Naive thymus-derived CD4-positive, alpha-beta T cell (primary cell): Measurements from ENCODE around the gene NTRK3. TPM values are rescaled to one million over a fixed set of nuclear protein-coding genes. Genes with fewer than 3 reads are reported as not detected.

Experiments used
- ATAC-seq: fragments of 150-1000 bp; cut with Tn5 transposase; 2 replicates; pipeline ENCODE4 v1.10.0; 2021; ENCODE audit warnings: mild to moderate bottlenecking, moderate library complexity
- CTCF ChIA-PET: fragments of 350-600 bp; sonication (Branson Sonifier 250); formaldehyde crosslinking; loops from one replicate; lab custom pipeline; 2021; ENCODE audit warnings: antibody characterized with exemption; lab: Charles Lee
- POLR2A ChIA-PET: fragments of 350-600 bp; sonication (Branson Sonifier 250); formaldehyde crosslinking; loops from one replicate; lab custom pipeline; 2021; ENCODE audit warnings: antibody characterized with exemption, inconsistent platforms; lab: Charles Lee
- DNase-seq, 9 donors: peaks; one replicate each; pipeline versions ENCODE4 v3.0.0 to v3.0.0-alpha.2; 2020 to 2022; ENCODE audit warnings: mixed read lengths in 1 of 9
- H3K27ac ChIP-seq: one replicate; pipeline ENCODE4 v1.7.0; 2013; ENCODE audit warnings: mild to moderate bottlenecking, low read depth, low read length, moderate library complexity
- H3K27me3 ChIP-seq, 2 donors: one replicate each; pipeline ENCODE4 v1.7.0; 2013; ENCODE audit warnings: low read length in 2 of 2, mild to moderate bottlenecking in 2 of 2, moderate library complexity in 2 of 2; ENCODE audit not compliant: control insufficient read depth in 2 of 2, insufficient read depth in 2 of 2
- H3K36me3 ChIP-seq, 3 experiments: 1 replicate in 2 of 3; 2 replicates in 1 of 3; pipeline ENCODE4 v1.7.0; 2013; ENCODE audit warnings: low read length in 3 of 3, mild to moderate bottlenecking in 3 of 3, moderate library complexity in 1 of 3; ENCODE audit not compliant: insufficient read depth in 3 of 3, control insufficient read depth in 2 of 3
- H3K4me1 ChIP-seq, 2 donors: one replicate each; pipeline ENCODE4 v1.7.0; 2013; ENCODE audit warnings: low read length in 2 of 2, mild to moderate bottlenecking in 2 of 2, moderate library complexity in 1 of 2; ENCODE audit not compliant: control insufficient read depth in 2 of 2, insufficient read depth in 2 of 2
- H3K4me3 ChIP-seq: 2 replicates; pipeline ENCODE4 v1.7.0; 2013; ENCODE audit warnings: mild to moderate bottlenecking, low read length
- H3K9me3 ChIP-seq, 3 experiments: 1 replicate in 2 of 3; 2 replicates in 1 of 3; pipeline ENCODE4 v1.7.0; 2013; ENCODE audit warnings: low read length in 3 of 3; ENCODE audit not compliant: control insufficient read depth in 2 of 3
- H3K27ac Mint-ChIP-seq, 9 donors: one replicate each; pipeline ENCODE4 v1.8.0; 2020 to 2022; ENCODE audit warnings: mixed read lengths in 9 of 9, mild to moderate bottlenecking in 8 of 9, moderate library complexity in 5 of 9, inconsistent platforms in 2 of 9
- H3K27me3 Mint-ChIP-seq, 5 donors: one replicate each; pipeline ENCODE4 v1.8.0; 2021 to 2022; ENCODE audit warnings: mixed read lengths in 5 of 5, mild to moderate bottlenecking in 1 of 5
- H3K36me3 Mint-ChIP-seq, 5 donors: one replicate each; pipeline ENCODE4 v1.8.0; 2020 to 2022; ENCODE audit warnings: mixed read lengths in 5 of 5, mild to moderate bottlenecking in 3 of 5, inconsistent platforms in 1 of 5
- H3K4me1 Mint-ChIP-seq, 7 donors: one replicate each; pipeline ENCODE4 v1.8.0; 2020 to 2022; ENCODE audit warnings: mixed read lengths in 7 of 7, mild to moderate bottlenecking in 3 of 7, inconsistent platforms in 1 of 7
- H3K4me3 Mint-ChIP-seq, 10 donors: one replicate each; pipeline ENCODE4 v1.8.0; 2020 to 2022; ENCODE audit warnings: mild to moderate bottlenecking in 10 of 10, mixed read lengths in 10 of 10, moderate library complexity in 6 of 10, inconsistent platforms in 2 of 10
- H3K9me3 Mint-ChIP-seq, 11 donors: one replicate each; pipeline ENCODE4 v1.8.0; 2020 to 2022; ENCODE audit warnings: mixed read lengths in 11 of 11, mild to moderate bottlenecking in 4 of 11, inconsistent platforms in 1 of 11, moderate library complexity in 1 of 11
- intact Hi-C, 2 donors: fragments of 100-400 bp; cut with micrococcal nuclease; formaldehyde crosslinking; loops; one replicate each; pipeline ENCODE4 v1.15.1; 2023
- polyA plus RNA-seq, 2 donors: library from polyadenylated mRNA; unstranded; fragments of 300-500 nt; fragmentation: Illumina TruSeq; gene quantifications; one replicate each; pipeline ENCODE4 v1.2.3, GENCODE V29; 2021
- total RNA-seq, 6 experiments: library from RNA in 5 of 6; stranded (reverse) in 5 of 6; gene quantifications; 1 replicate in 5 of 6; 2 replicates in 1 of 6; pipeline ENCODE4 v1.2.3 and lab custom pipeline; 2021 to 2026

Gene NTRK3
- under 1 TPM in 2 of 5 experiments, not detected in 3; 0.05 to 0.78 TPM for total RNA-seq
- not detected for polyA plus RNA-seq
- total RNA-seq (lab: John Stamatoyannopoulos, UW), result not detected

DNA sequence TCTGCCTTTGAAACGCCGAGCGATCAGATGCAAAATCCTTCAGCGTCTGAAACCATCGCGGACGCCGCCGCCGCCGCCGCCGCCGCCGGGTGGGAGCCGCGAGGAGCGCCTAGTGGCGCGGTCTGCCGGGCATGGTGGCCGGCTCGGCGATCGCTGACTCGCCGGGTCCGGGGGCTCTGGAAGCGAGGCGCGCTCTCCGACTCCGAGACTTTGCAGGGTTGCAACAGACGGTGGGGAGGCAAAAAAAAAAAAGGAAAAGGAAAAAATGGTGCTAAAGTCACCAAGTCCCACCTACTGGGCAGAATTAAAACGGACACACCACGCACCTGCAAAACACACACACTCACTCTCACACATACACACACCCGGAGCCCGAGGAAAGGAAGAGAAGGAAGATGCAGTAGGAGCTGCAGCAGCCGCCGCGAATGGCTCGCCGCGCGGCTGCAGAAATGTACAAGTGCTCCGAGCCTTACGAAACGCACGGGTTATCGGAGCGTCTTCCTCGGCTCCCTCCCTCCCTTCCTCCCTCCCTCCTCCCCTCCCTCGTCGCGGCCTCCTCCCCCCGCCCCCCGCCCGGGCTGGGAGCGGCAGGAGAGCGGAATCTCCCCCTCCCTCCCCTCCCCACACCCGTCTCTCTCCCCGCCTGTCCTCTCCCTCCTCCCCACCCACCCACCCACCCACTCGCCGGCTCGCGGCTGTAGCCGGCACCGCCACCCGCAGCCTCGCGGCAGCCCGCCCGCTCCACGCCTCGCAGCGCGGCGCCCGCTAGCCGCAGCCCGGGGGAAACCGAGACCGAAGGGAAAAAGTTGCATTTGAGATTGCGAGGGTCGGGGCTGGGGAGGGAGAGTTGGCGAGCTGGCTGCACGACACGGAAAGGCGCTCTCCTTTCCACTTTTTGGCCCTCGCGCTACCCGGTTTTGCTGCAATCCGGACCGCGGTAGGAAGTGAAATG is at the start of gene NTRK3:
TSS of gene NTRK3 (minus strand) at position 461 of the 952 bp plus-strand sequence. CDS start 586 bp downstream, outside the sequence.
- intact Hi-C loops, result no loop called here
- Histone ChIP-seq H3K36me3 (no peaks in the 10 kb centered on the region), H3K4me1 (no peaks in the 10 kb centered on the region), H3K27ac (no peak within 1 kb of the TSS), H3K9me3 (no peaks in the 10 kb centered on the region), H3K4me3 (no peak within 1 kb of the TSS), H3K27me3 (no peaks in the 10 kb centered on the region)
- Mint-ChIP-seq H3K27ac (peak within 1 kb of the TSS in 1 of 9 donors; percentile 43), H3K36me3 (no peaks in the 10 kb centered on the region), H3K4me1 (peaks cover 6 to 26% (median 22%) of the 10 kb centered on the region in 7 donors), H3K9me3 (peaks cover 0 to 1% (median 0%) of the 10 kb centered on the region in 11 donors), H3K27me3 (peaks cover 56 to 73% (median 61%) of the 10 kb centered on the region in 5 donors), H3K4me3 (peak within 1 kb of the TSS; percentile 76 to 90 (median 84))
- ATAC-seq (no peak), DNase-seq (no peak)
- POLR2A ChIA-PET, result no interaction called here
- CTCF ChIA-PET, result no interaction called here

- Histone ChIP-seq H3K4me1 (no peaks in the 10 kb centered on the region), H3K9me3 (no peaks in the 10 kb centered on the region), H3K27ac (no peak overlapping the region), H3K4me3 (no peak overlapping the region), H3K36me3 (no peaks in the 10 kb centered on the region), H3K27me3 (no peaks in the 10 kb centered on the region)
- peaks cover 0 to 21% (median 8%) of the 10 kb centered on the region in 5 donors for H3K27me3 Mint-ChIP-seq
- POLR2A ChIA-PET, result no interaction called here
- H3K9me3 Mint-ChIP-seq, result no peaks in the 10 kb centered on the region
- no peak for ATAC-seq
- CTCF ChIA-PET, result no interaction called here
- H3K4me1 Mint-ChIP-seq, result no peaks in the 10 kb centered on the region
- H3K27ac Mint-ChIP-seq, result no peak overlapping the region
- no peak for DNase-seq
- H3K4me3 Mint-ChIP-seq, result no peak overlapping the region
- no peaks in the 10 kb centered on the region for H3K36me3 Mint-ChIP-seq
- intact Hi-C loops, result no loop called here
These were observed 46.9 kb upstream of the NTRK3 start for GRCh38 chr15:88303395-88303794.

DNA sequence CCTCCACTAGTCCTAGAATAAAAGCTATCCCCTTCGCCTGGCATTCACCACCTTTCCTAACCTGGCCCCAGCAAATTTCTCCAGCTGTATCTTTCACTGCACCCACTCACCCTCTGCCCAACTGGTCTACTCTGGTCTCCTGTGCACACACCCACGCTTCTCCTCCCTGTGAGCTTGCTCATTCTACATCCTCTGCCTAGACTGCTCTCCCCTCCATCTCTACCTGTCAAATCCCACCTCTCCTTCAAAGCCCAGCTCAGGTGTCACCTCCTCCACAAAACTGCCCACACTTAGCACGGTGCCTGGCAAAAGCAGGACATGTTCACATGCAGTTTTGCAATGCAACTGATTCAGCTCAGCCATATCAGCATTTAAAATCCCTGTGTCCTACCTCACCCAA is 45.8 kb upstream of the NTRK3 start:
- ChIA-PET POLR2A (no interaction called here), CTCF (no interaction called here)
- Mint-ChIP-seq H3K27ac (no peak overlapping the region), H3K36me3 (no peaks in the 10 kb centered on the region), H3K4me1 (no peaks in the 10 kb centered on the region), H3K27me3 (peaks cover 0 to 23% (median 8%) of the 10 kb centered on the region in 5 donors), H3K4me3 (no peak overlapping the region), H3K9me3 (no peaks in the 10 kb centered on the region)
- no peak for DNase-seq
- ATAC-seq, result no peak
- Histone ChIP-seq H3K9me3 (no peaks in the 10 kb centered on the region), H3K27me3 (no peaks in the 10 kb centered on the region), H3K36me3 (no peaks in the 10 kb centered on the region), H3K27ac (no peak overlapping the region), H3K4me1 (no peaks in the 10 kb centered on the region), H3K4me3 (no peak overlapping the region)
- intact Hi-C loops, result no loop called here

DNA sequence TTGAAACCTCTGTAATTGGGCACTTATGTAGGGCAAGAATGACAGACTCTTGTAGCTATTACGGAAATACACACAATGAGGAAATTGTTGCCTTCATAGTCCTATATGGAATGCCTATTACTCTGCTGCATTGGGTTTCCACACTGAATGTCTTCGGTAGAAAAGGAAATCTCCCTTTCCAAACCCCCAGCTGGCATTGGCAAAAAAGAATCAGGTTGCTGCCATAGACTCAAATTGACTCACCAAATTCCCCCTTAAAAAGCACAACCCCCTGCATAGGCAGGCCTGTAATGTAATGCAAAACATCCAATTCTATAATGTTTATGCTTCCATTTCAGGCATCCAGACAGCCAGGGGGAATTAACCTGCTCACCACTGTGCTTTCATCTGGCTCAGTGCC is 44.8 kb upstream of the NTRK3 start:
- no peaks in the 10 kb centered on the region for H3K9me3 ChIP-seq
- Mint-ChIP-seq H3K9me3 (no peaks in the 10 kb centered on the region), H3K4me3 (no peak overlapping the region), H3K27me3 (peaks cover 0 to 24% (median 8%) of the 10 kb centered on the region in 5 donors), H3K36me3 (no peaks in the 10 kb centered on the region), H3K27ac (no peak overlapping the region), H3K4me1 (no peaks in the 10 kb centered on the region)
- H3K27ac ChIP-seq, result no peak overlapping the region
- H3K4me3 ChIP-seq, result no peak overlapping the region
- no peaks in the 10 kb centered on the region for H3K36me3 ChIP-seq
- H3K4me1 ChIP-seq, result no peaks in the 10 kb centered on the region
- H3K27me3 ChIP-seq, result no peaks in the 10 kb centered on the region
- POLR2A ChIA-PET, result no interaction called here
- DNase-seq (no peak), ATAC-seq (no peak)
- intact Hi-C loops, result no loop called here
- CTCF ChIA-PET, result no interaction called here

DNA sequence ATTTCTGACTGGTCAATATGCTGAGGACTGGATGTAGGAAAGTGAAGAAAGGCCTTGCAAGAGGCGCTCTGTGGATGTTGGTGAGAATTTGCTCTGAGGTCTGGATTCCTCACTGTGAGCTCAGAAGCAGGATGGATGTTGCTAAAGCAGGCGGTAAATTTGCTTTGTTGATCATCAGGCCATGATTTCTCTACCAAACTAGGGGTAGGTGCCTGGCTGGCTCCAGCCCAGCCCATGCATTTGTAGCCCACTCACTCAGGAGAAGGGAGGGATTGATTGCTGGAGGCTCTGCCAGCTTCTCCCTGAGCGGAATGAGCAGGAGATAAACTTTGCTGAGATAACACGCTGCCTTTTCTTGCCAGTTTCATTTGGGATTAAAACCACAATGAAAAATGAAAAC is 44.3 kb upstream of the NTRK3 start:
- POLR2A ChIA-PET, result no interaction called here

GRCh38 chr15:88300089-88300488 is 43.5 kb upstream of the NTRK3 start:
- no peaks in the 10 kb centered on the region for H3K36me3 ChIP-seq
- DNase-seq, result no peak
- H3K9me3 Mint-ChIP-seq, result no peaks in the 10 kb centered on the region
- H3K27ac ChIP-seq, result no peak overlapping the region
- no peak overlapping the region for H3K4me3 Mint-ChIP-seq
- no peak for ATAC-seq
- intact Hi-C loops, result no loop called here
- no peaks in the 10 kb centered on the region for H3K4me1 ChIP-seq
- H3K27me3 ChIP-seq, result no peaks in the 10 kb centered on the region
- no peak overlapping the region for H3K27ac Mint-ChIP-seq
- peaks cover 1 to 34% (median 8%) of the 10 kb centered on the region in 5 donors for H3K27me3 Mint-ChIP-seq
- H3K4me1 Mint-ChIP-seq, result no peaks in the 10 kb centered on the region
- no peaks in the 10 kb centered on the region for H3K36me3 Mint-ChIP-seq
- POLR2A ChIA-PET, result no interaction called here
- no peak overlapping the region for H3K4me3 ChIP-seq
- CTCF ChIA-PET, result interaction anchor here (0.6 kb wide), 1 partner anchor 56 kb away, joined by 3 read pairs; no protein-coding TSS in a partner anchor
- no peaks in the 10 kb centered on the region for H3K9me3 ChIP-seq

More for the DNA sequence above, 44.3 kb upstream of the NTRK3 start:
- Histone ChIP-seq H3K9me3 (no peaks in the 10 kb centered on the region), H3K4me1 (no peaks in the 10 kb centered on the region), H3K4me3 (no peak overlapping the region), H3K36me3 (no peaks in the 10 kb centered on the region), H3K27me3 (no peaks in the 10 kb centered on the region), H3K27ac (no peak overlapping the region)
- Mint-ChIP-seq H3K4me1 (no peaks in the 10 kb centered on the region), H3K9me3 (no peaks in the 10 kb centered on the region), H3K27me3 (peaks cover 0 to 27% (median 8%) of the 10 kb centered on the region in 5 donors), H3K27ac (no peak overlapping the region), H3K4me3 (no peak overlapping the region), H3K36me3 (no peaks in the 10 kb centered on the region)
- CTCF ChIA-PET, result no interaction called here
- ATAC-seq (no peak), DNase-seq (no peak)
- intact Hi-C loops, result no loop called here
